Caco-2 (cell line): Measurements from ENCODE around the gene PYCARD. TPM values are rescaled to one million over a fixed set of nuclear protein-coding genes. Genes with fewer than 3 reads are reported as not detected.
A peak's percentile ranks its signal among the peaks of the same experiment; 100 is the strongest.

Experiments
- BruUV-seq: library from RNA; stranded (reverse); fragments of 400-500 nt; replicated peaks from 2 replicates; lab custom pipeline; 2021; lab: Mats Ljungman, UMichigan
- CTCF ChIA-PET: fragments of 300-600 bp; sonication (Branson Sonifier 250); formaldehyde crosslinking; loops from one replicate; lab custom pipeline; 2022; ENCODE audit warnings: antibody characterized with exemption; lab: Charles Lee
- POLR2A ChIA-PET: fragments of 300-600 bp; sonication (Branson Sonifier 250); formaldehyde crosslinking; loops from one replicate; lab custom pipeline; 2022; ENCODE audit warnings: antibody characterized with exemption; lab: Charles Lee
- DNase-seq, 2 experiments: peaks; one replicate each; pipeline versions ENCODE4 v3.0.0 to v3.0.0-alpha.2; 2020 to 2022
- H3K27me3 ChIP-seq: replicated peaks from 2 replicates; pipeline ENCODE4 v1.6.0; 2011; ENCODE audit warnings: low read length; ENCODE audit not compliant: control insufficient read depth, insufficient read depth
- H3K36me3 ChIP-seq: 2 replicates; pipeline ENCODE4 v1.5.1; 2011; ENCODE audit warnings: low read length; ENCODE audit not compliant: control insufficient read depth, insufficient read depth
- H3K4me1 ChIP-seq: fragments of 250-450 bp; sonication (Bioruptor Pico); 2 replicates; pipeline ENCODE4 v1.5.1; 2020; ENCODE audit warnings: mild to moderate bottlenecking
- H3K4me3 ChIP-seq: 2 replicates; pipeline ENCODE4 v1.5.1; 2011; ENCODE audit warnings: low read depth, mild to moderate bottlenecking, control low read depth, low read length
- H3K9me3 ChIP-seq: fragments of 250-450 bp; sonication (Bioruptor Pico); 2 replicates; pipeline ENCODE4 v1.5.1; 2020; ENCODE audit warnings: mild to moderate bottlenecking, moderate library complexity
- H3K27ac Mint-ChIP-seq: one replicate; pipeline ENCODE4 v1.8.0; 2022; ENCODE audit warnings: mixed read lengths; ENCODE audit not compliant: unreplicated experiment
- H3K27me3 Mint-ChIP-seq: one replicate; pipeline ENCODE4 v1.8.0; 2022; ENCODE audit warnings: mixed read lengths; ENCODE audit not compliant: insufficient read depth, unreplicated experiment
- H3K36me3 Mint-ChIP-seq: one replicate; pipeline ENCODE4 v1.8.0; 2022; ENCODE audit warnings: mild to moderate bottlenecking, mixed read lengths; ENCODE audit not compliant: insufficient read depth, unreplicated experiment
- H3K4me1 Mint-ChIP-seq: one replicate; pipeline ENCODE4 v1.8.0; 2022; ENCODE audit warnings: low read depth, mixed read lengths; ENCODE audit not compliant: unreplicated experiment
- H3K4me3 Mint-ChIP-seq: one replicate; pipeline ENCODE4 v1.8.0; 2022; ENCODE audit warnings: mild to moderate bottlenecking, moderate library complexity, mixed read lengths; ENCODE audit not compliant: unreplicated experiment
- H3K9me3 Mint-ChIP-seq: one replicate; pipeline ENCODE4 v1.8.0; 2022; ENCODE audit warnings: mixed read lengths; ENCODE audit not compliant: unreplicated experiment
- intact Hi-C: fragments of 100-400 bp; cut with micrococcal nuclease; formaldehyde crosslinking; loops from one replicate; pipeline ENCODE4 v1.10.0; 2022; ENCODE audit not compliant: unreplicated experiment
- total RNA-seq: library from RNA; stranded (reverse); gene quantifications from 2 replicates; pipeline ENCODE4 v1.2.3, GENCODE V29; 2022
- TF ChIP-seq, protein P1 (sequence below), 2 experiments: fragments of 200-600 bp in 1 of 2; IDR thresholded peaks; 1 replicate in 1 of 2; 2 replicates in 1 of 2; pipeline versions ENCODE4 v1.5.1 to v1.8.0; 2011 to 2022; ENCODE audit warnings: antibody characterized with exemption in 1 of 2, control low read depth in 1 of 2, inconsistent platforms in 1 of 2, low read depth in 1 of 2, low read length in 1 of 2, mild to moderate bottlenecking in 1 of 2, moderate library complexity in 1 of 2; ENCODE audit not compliant: insufficient read depth in 1 of 2, severe bottlenecking in 1 of 2, unreplicated experiment in 1 of 2

The PYCARD gene
- total RNA-seq, 1 experiment from 2014 or later = 0.84 TPM

GRCh38 chr16:31181102-31181830 is 21.3 kb downstream of the PYCARD start:
- TF ChIP-seq, protein P1, sequence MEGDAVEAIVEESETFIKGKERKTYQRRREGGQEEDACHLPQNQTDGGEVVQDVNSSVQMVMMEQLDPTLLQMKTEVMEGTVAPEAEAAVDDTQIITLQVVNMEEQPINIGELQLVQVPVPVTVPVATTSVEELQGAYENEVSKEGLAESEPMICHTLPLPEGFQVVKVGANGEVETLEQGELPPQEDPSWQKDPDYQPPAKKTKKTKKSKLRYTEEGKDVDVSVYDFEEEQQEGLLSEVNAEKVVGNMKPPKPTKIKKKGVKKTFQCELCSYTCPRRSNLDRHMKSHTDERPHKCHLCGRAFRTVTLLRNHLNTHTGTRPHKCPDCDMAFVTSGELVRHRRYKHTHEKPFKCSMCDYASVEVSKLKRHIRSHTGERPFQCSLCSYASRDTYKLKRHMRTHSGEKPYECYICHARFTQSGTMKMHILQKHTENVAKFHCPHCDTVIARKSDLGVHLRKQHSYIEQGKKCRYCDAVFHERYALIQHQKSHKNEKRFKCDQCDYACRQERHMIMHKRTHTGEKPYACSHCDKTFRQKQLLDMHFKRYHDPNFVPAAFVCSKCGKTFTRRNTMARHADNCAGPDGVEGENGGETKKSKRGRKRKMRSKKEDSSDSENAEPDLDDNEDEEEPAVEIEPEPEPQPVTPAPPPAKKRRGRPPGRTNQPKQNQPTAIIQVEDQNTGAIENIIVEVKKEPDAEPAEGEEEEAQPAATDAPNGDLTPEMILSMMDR (IDR thresholded peaks at IDR 0.05; ENCODE audit: insufficient read depth in 1 of 2, low read depth in 1 of 2, low read length in 1 of 2, severe bottlenecking in 1 of 2, unreplicated experiment in 1 of 2) = no peak
- H3K4me3 Mint-ChIP-seq = peak overlapping the region; percentile 97
- ChIA-PET CTCF (no interaction called here), POLR2A (interaction anchor here (0.6 to 2.1 kb wide), 4 partner anchors 39 to 178 kb away, joined by 5 to 37 read pairs (median 18); partner anchors contain the start of genes KAT8, ZNF646 and ZNF668)
- peaks cover 2% of the 10 kb centered on the region for H3K36me3 ChIP-seq
- H3K4me1 Mint-ChIP-seq = peaks cover 11% of the 10 kb centered on the region
- H3K9me3 ChIP-seq = no peaks in the 10 kb centered on the region
- peak in 1 of 2 experiments; percentile 30 for DNase-seq
- intact Hi-C loops = no loop called here
- H3K27me3 Mint-ChIP-seq = no peaks in the 10 kb centered on the region
- H3K27me3 ChIP-seq = no peaks in the 10 kb centered on the region
- H3K27ac Mint-ChIP-seq = peak overlapping the region; percentile 100
- TSS peak; percentile 35 for BruUV-seq
- peaks cover 72% of the 10 kb centered on the region for H3K36me3 Mint-ChIP-seq
- H3K4me3 ChIP-seq = peak overlapping the region; percentile 95
- no peaks in the 10 kb centered on the region for H3K9me3 Mint-ChIP-seq
- no peaks in the 10 kb centered on the region for H3K4me1 ChIP-seq

- ChIA-PET CTCF (interaction anchor here (1.0 kb wide), 1 partner anchor 38 kb away, joined by 4 read pairs; no protein-coding TSS in a partner anchor), POLR2A (interaction anchor here (0.6 to 2.1 kb wide), 12 partner anchors 11 to 533 kb away, joined by 3 to 37 read pairs (median 4); partner anchors contain the start of genes ARMC5, KAT8, ZNF646 and ZNF668)
- H3K9me3 ChIP-seq = no peaks in the 10 kb centered on the region
- no TSS peak for BruUV-seq
- peak within 1 kb of the TSS; percentile 100 for H3K27ac Mint-ChIP-seq
- H3K36me3 Mint-ChIP-seq = peaks cover 59% of the 10 kb centered on the region
- intact Hi-C loops = no loop called here
- no peaks in the 10 kb centered on the region for H3K27me3 ChIP-seq
- DNase-seq = peak; percentile 88 to 90
- no peaks in the 10 kb centered on the region for H3K27me3 Mint-ChIP-seq
- H3K4me1 Mint-ChIP-seq = peaks cover 4% of the 10 kb centered on the region
- TF ChIP-seq, protein P1 (IDR thresholded peaks at IDR 0.05; ENCODE audit: insufficient read depth in 1 of 2, low read depth in 1 of 2, low read length in 1 of 2, severe bottlenecking in 1 of 2, unreplicated experiment in 1 of 2) = no peak
- no peaks in the 10 kb centered on the region for H3K9me3 Mint-ChIP-seq
- no peaks in the 10 kb centered on the region; the same call in none of the 2 replicates for H3K36me3 ChIP-seq
- no peaks in the 10 kb centered on the region for H3K4me1 ChIP-seq
- peak within 1 kb of the TSS; percentile 97 for H3K4me3 Mint-ChIP-seq
- H3K4me3 ChIP-seq = peak within 1 kb of the TSS; percentile 95
Observed at GRCh38 chr16:31179747-31180459, 22.7 kb downstream of the PYCARD start, which contains the start of gene FUS. Gene FUS (plus strand): TSS chr16:31180139. CDS start chr16:31180215, 76 bp downstream.

DNA sequence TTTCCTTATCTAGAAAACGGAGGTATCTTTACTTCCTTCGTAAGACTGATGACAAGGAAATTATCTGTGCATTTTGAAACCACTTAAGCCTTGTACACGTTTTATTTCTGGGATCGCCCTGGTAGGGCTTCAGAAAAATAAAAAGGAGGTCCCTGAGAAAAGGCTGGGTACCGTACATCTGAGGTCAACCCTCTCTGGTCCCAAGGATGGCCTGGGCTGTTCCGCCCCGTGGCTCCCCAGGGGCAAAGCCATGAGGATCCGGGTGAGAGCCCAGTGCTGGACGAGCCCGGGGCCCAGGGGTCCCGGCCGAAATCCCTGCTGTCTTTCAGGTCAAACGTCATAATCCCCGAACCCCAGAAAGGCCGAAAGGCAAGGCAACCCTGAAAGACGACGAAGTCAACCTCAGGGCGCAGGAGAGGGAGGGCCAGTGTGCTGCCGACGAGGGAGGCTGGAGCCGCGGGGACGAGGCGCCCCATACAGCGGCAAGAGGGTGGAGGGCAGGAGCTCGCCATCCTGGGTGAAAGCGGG is 23.3 kb downstream of the PYCARD start:
- Mint-ChIP-seq H3K27me3 (no peaks in the 10 kb centered on the region), H3K4me1 (peaks cover 4% of the 10 kb centered on the region), H3K4me3 (peak overlapping the region; percentile 97), H3K27ac (peak overlapping the region; percentile 100), H3K36me3 (peaks cover 52% of the 10 kb centered on the region), H3K9me3 (no peaks in the 10 kb centered on the region)
- Histone ChIP-seq H3K27me3 (no peaks in the 10 kb centered on the region), H3K4me1 (no peaks in the 10 kb centered on the region), H3K9me3 (no peaks in the 10 kb centered on the region), H3K36me3 (no peaks in the 10 kb centered on the region; the same call in none of the 2 replicates), H3K4me3 (peak overlapping the region; percentile 95)
- ChIA-PET POLR2A (interaction anchor here (0.6 to 2.1 kb wide), 10 partner anchors 10 to 534 kb away, joined by 3 to 37 read pairs (median 4); partner anchors contain the start of genes ARMC5, KAT8, ZNF646 and ZNF668), CTCF (no interaction called here)
- TF ChIP-seq, protein P1 (IDR thresholded peaks at IDR 0.05; ENCODE audit: insufficient read depth in 1 of 2, low read depth in 1 of 2, low read length in 1 of 2, severe bottlenecking in 1 of 2, unreplicated experiment in 1 of 2) = no peak
- DNase-seq = no peak
- BruUV-seq = TSS peak; percentile 90
- intact Hi-C loops = no loop called here
